ENCODE results near the gene AUTS2. TPM values are rescaled to one million over a fixed set of nuclear protein-coding genes. Genes with fewer than 3 reads are reported as not detected.

AUTS2 gene
- total RNA-seq, 1 experiment from 2014 or later = 42.1 TPM

- Histone ChIP-seq H3K9me3 (ENCODE audit: low read depth, low read length, poor library complexity, severe bottlenecking) (no peaks in the 10 kb centered on the region), H3K4me3 (ENCODE audit: low read depth, low read length, poor library complexity, severe bottlenecking) (no peak overlapping the region), H3K27ac (ENCODE audit: low read depth, low read length, poor library complexity, severe bottlenecking) (no peak overlapping the region), H3K4me1 (ENCODE audit: insufficient read depth, low read length, poor library complexity, severe bottlenecking) (peaks cover 16% of the 10 kb centered on the region), H3K27me3 (replicated peaks; ENCODE audit: insufficient read depth, low read depth, low read length, poor library complexity) (no peaks in the 10 kb centered on the region), H3K36me3 (ENCODE audit: insufficient read depth, low read length, poor library complexity, severe bottlenecking) (no peaks in the 10 kb centered on the region)
- no peak for TF ChIP-seq EZH2 (IDR thresholded peaks at IDR 0.05; ENCODE audit: borderline replicate concordance, low read depth, low read length, poor library complexity, severe bottlenecking)
- no peak for TF ChIP-seq CTCF (conservative IDR thresholded peaks at IDR 0.05; ENCODE audit: low read depth, low read length)
- DNase-seq (ENCODE audit: low spot score) = no peak
- ChIA-PET POLR2A (ENCODE audit: low non-redundant PET) (no interaction called here), CTCF (interaction anchor here (0.5 kb wide), 1 partner anchor 211 kb away, joined by 6 read pairs; no protein-coding TSS in a partner anchor)
- BruUV-seq (replicated peaks) = no TSS peak
- intact Hi-C loops (cut with micrococcal nuclease; ENCODE audit: unreplicated experiment) = no loop called here
These were observed 1116.3 kb downstream of the AUTS2 start for GRCh38 chr7:70714506-70715038.

GRCh38 chr7:70717553-70718329, 1119.5 kb downstream of the AUTS2 start:
- ChIA-PET CTCF (no interaction called here), POLR2A (ENCODE audit: low non-redundant PET) (no interaction called here)
- intact Hi-C loops (cut with micrococcal nuclease; ENCODE audit: unreplicated experiment) = no loop called here
- Histone ChIP-seq H3K27me3 (replicated peaks; ENCODE audit: insufficient read depth, low read depth, low read length, poor library complexity) (no peaks in the 10 kb centered on the region), H3K9me3 (ENCODE audit: low read depth, low read length, poor library complexity, severe bottlenecking) (no peaks in the 10 kb centered on the region), H3K4me3 (ENCODE audit: low read depth, low read length, poor library complexity, severe bottlenecking) (no peak overlapping the region), H3K36me3 (ENCODE audit: insufficient read depth, low read length, poor library complexity, severe bottlenecking) (no peaks in the 10 kb centered on the region), H3K27ac (ENCODE audit: low read depth, low read length, poor library complexity, severe bottlenecking) (no peak overlapping the region), H3K4me1 (ENCODE audit: insufficient read depth, low read length, poor library complexity, severe bottlenecking) (peaks cover 18% of the 10 kb centered on the region)
- DNase-seq (ENCODE audit: low spot score) = no peak
- no peak for TF ChIP-seq EZH2 (IDR thresholded peaks at IDR 0.05; ENCODE audit: borderline replicate concordance, low read depth, low read length, poor library complexity, severe bottlenecking)
- no peak for TF ChIP-seq CTCF (conservative IDR thresholded peaks at IDR 0.05; ENCODE audit: low read depth, low read length)
- no TSS peak for BruUV-seq (replicated peaks)

GRCh38 chr7:70719125-70719524, 1120.8 kb downstream of the AUTS2 start:
- CTCF ChIA-PET = no interaction called here
- H3K27me3 ChIP-seq (replicated peaks; ENCODE audit: insufficient read depth, low read depth, low read length, poor library complexity) = no peaks in the 10 kb centered on the region
- no peak overlapping the region for H3K4me3 ChIP-seq (ENCODE audit: low read depth, low read length, poor library complexity, severe bottlenecking)
- no peak for DNase-seq (ENCODE audit: low spot score)
- intact Hi-C loops (cut with micrococcal nuclease; ENCODE audit: unreplicated experiment) = no loop called here
- no TSS peak for BruUV-seq (replicated peaks)
- H3K4me1 ChIP-seq (ENCODE audit: insufficient read depth, low read length, poor library complexity, severe bottlenecking) = peaks cover 20% of the 10 kb centered on the region
- H3K36me3 ChIP-seq (ENCODE audit: insufficient read depth, low read length, poor library complexity, severe bottlenecking) = no peaks in the 10 kb centered on the region
- no peak overlapping the region for H3K27ac ChIP-seq (ENCODE audit: low read depth, low read length, poor library complexity, severe bottlenecking)
- no peaks in the 10 kb centered on the region for H3K9me3 ChIP-seq (ENCODE audit: low read depth, low read length, poor library complexity, severe bottlenecking)
- POLR2A ChIA-PET (ENCODE audit: low non-redundant PET) = no interaction called here
- no peak for TF ChIP-seq CTCF (conservative IDR thresholded peaks at IDR 0.05; ENCODE audit: low read depth, low read length)

Data from A673 (cell line).